Mammary epithelial cell (primary cell): ENCODE results near the gene SPACA7.

Experiments used
- EZH2 ChIP-seq: IDR thresholded peaks from 2 replicates; pipeline ENCODE4 v1.6.1; 2012; ENCODE audit warnings: low read length, inconsistent platforms, borderline replicate concordance
- TF ChIP-seq, protein P1 (sequence below), 2 donors: IDR thresholded peaks in 1 of 2; conservative IDR thresholded peaks in 1 of 2; 2 replicates each; pipeline ENCODE4 v1.5.1; 2011 to 2012; ENCODE audit warnings: inconsistent platforms in 2 of 2, low read length in 2 of 2, mild to moderate bottlenecking in 2 of 2, control low read depth in 1 of 2, low read depth in 1 of 2; ENCODE audit not compliant: insufficient read depth in 1 of 2; ENCODE audit errors: extremely low read depth in 1 of 2

DNA sequence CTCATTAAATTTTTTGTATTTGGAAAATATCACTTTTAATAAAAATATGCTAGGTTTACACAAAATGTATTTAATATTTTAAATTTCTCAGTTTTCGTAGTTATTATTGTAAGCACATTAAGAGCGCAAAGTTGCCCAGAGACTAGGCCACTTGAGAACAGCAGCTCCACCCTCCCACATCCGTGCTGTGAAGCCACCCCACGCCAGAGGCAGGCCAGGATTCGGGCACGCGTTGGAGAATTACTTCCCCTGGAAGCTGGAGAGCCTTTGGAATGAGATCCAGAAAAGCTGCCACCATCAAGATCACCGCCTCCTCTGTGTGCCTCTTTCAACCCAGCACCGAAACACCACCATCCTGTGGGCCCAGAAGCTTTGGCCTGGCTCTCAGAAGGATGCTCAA is 41.0 kb upstream of the SPACA7 start:
- TF ChIP-seq, protein P1, sequence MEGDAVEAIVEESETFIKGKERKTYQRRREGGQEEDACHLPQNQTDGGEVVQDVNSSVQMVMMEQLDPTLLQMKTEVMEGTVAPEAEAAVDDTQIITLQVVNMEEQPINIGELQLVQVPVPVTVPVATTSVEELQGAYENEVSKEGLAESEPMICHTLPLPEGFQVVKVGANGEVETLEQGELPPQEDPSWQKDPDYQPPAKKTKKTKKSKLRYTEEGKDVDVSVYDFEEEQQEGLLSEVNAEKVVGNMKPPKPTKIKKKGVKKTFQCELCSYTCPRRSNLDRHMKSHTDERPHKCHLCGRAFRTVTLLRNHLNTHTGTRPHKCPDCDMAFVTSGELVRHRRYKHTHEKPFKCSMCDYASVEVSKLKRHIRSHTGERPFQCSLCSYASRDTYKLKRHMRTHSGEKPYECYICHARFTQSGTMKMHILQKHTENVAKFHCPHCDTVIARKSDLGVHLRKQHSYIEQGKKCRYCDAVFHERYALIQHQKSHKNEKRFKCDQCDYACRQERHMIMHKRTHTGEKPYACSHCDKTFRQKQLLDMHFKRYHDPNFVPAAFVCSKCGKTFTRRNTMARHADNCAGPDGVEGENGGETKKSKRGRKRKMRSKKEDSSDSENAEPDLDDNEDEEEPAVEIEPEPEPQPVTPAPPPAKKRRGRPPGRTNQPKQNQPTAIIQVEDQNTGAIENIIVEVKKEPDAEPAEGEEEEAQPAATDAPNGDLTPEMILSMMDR (conservative IDR thresholded peaks at IDR 0.05 in 1 of 2, IDR thresholded peaks at IDR 0.05 in 1 of 2; ENCODE audit: extremely low read depth in 1 of 2, insufficient read depth in 1 of 2, low read depth in 1 of 2, low read length in 2 of 2) = no peak
- TF ChIP-seq EZH2 = no peak
